ENCODE results near the gene IFIT1B. TPM values are rescaled to one million over a fixed set of nuclear protein-coding genes. Genes with fewer than 3 reads are reported as not detected.
A peak's percentile ranks its signal among the peaks of the same experiment; 100 is the strongest.

The IFIT1B gene
- total RNA-seq, 2 experiments from 2014 or later: not detected

DNA sequence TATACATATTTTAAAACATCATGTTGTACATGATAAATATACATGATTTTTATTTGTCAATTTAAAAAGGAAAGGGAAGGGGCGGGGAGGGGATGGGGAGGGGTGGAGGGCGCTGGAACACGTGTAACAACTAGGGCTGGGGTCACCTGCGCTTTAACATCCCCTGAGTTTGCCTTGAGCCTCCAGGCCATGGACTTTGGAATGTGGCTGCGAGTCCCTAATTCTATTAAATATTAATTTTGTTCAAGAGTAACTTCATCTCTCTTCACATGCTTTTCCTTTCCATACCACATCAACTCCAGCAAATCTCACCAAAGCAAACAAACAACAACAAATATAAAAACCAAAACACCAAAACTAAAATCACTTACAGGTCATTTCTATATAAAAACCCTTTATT is 47.1 kb downstream of the IFIT1B start:
- ChIA-PET POLR2A (no interaction called here), CTCF (no interaction called here)
- no peak for ATAC-seq
- Mint-ChIP-seq H3K27ac (no peak overlapping the region), H3K4me1 (ENCODE audit: low read depth) (peaks cover 4% of the 10 kb centered on the region), H3K27me3 (peaks cover 3% of the 10 kb centered on the region), H3K4me3 (no peak overlapping the region), H3K36me3 (ENCODE audit: low read depth) (peaks cover 13% of the 10 kb centered on the region), H3K9me3 (no peaks in the 10 kb centered on the region)
- no peak for DNase-seq
- intact Hi-C loops (cut with micrococcal nuclease): loop anchor here (5.0 kb wide), 1 partner anchor 122 kb away; no protein-coding TSS in a partner anchor
- no peak for TF ChIP-seq CTCF (IDR thresholded peaks at IDR 0.05)

GRCh38 chr10:89426230-89426868 is 48.5 kb downstream of the IFIT1B start:
- POLR2A ChIA-PET: interaction anchor here (0.9 kb wide), 1 partner anchor 12 kb away, joined by 3 read pairs; the partner anchor contains the start of gene IFIT5

DNA sequence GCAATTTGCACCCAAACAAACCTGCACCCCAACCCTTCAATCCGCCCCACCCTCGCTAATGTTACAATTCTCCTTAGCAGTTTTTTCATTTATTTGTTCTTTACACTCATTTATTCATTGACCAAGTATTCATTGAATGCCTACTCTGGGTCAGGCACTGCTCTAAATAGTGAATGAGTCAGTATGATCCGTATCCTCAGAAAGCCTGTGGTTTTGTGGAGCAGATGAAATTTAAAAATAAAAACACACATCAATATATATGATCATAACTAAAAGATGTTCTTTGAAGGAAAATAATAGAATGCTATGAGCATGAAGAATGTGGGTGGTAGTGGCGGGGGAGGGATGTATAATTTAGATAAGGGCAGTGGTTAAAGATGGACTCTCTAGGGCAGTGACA is 49.8 kb downstream of the IFIT1B start:
- Mint-ChIP-seq H3K4me1 (ENCODE audit: low read depth) (no peaks in the 10 kb centered on the region), H3K36me3 (ENCODE audit: low read depth) (no peaks in the 10 kb centered on the region), H3K27me3 (peaks cover 3% of the 10 kb centered on the region), H3K27ac (no peak overlapping the region), H3K4me3 (no peak overlapping the region), H3K9me3 (no peaks in the 10 kb centered on the region)
- DNase-seq: no peak
- POLR2A ChIA-PET: no interaction called here
- no peak for TF ChIP-seq CTCF (IDR thresholded peaks at IDR 0.05)
- no peak for ATAC-seq
- CTCF ChIA-PET: no interaction called here
- intact Hi-C loops (cut with micrococcal nuclease): loop anchor here (2.0 to 5.0 kb wide), 2 partner anchors 120 to 137 kb away; no protein-coding TSS in a partner anchor

More at GRCh38 chr10:89426230-89426868, 48.5 kb downstream of the IFIT1B start:
- intact Hi-C loops (cut with micrococcal nuclease): loop anchor here (2.0 to 5.0 kb wide), 2 partner anchors 121 to 138 kb away; no protein-coding TSS in a partner anchor
- Mint-ChIP-seq H3K4me3 (no peak overlapping the region), H3K27ac (no peak overlapping the region), H3K27me3 (peaks cover 3% of the 10 kb centered on the region), H3K9me3 (no peaks in the 10 kb centered on the region), H3K36me3 (ENCODE audit: low read depth) (peaks cover under 1% of the 10 kb centered on the region), H3K4me1 (ENCODE audit: low read depth) (peaks cover under 1% of the 10 kb centered on the region)
- peak; percentile 74 for ATAC-seq
- TF ChIP-seq CTCF (IDR thresholded peaks at IDR 0.05): peak; percentile 84
- DNase-seq: peak; percentile 16
- CTCF ChIA-PET: no interaction called here

- peaks cover 3% of the 10 kb centered on the region for H3K27me3 Mint-ChIP-seq
- no peak for DNase-seq
- intact Hi-C loops (cut with micrococcal nuclease): loop anchor here (5.0 kb wide), 1 partner anchor 118 kb away; no protein-coding TSS in a partner anchor
- no peak for TF ChIP-seq CTCF (IDR thresholded peaks at IDR 0.05)
- CTCF ChIA-PET: interaction anchor here (0.6 to 0.7 kb wide), 2 partner anchors 10 to 127 kb away, joined by 3 read pairs; partner anchors contain the start of gene IFIT2
- H3K9me3 Mint-ChIP-seq: no peaks in the 10 kb centered on the region
- no peaks in the 10 kb centered on the region for H3K4me1 Mint-ChIP-seq (ENCODE audit: low read depth)
- H3K27ac Mint-ChIP-seq: no peak overlapping the region
- H3K36me3 Mint-ChIP-seq (ENCODE audit: low read depth): no peaks in the 10 kb centered on the region
- POLR2A ChIA-PET: no interaction called here
- no peak overlapping the region for H3K4me3 Mint-ChIP-seq
- ATAC-seq: no peak
Measured at GRCh38 chr10:89428877-89429276, 51.0 kb downstream of the IFIT1B start.

DNA sequence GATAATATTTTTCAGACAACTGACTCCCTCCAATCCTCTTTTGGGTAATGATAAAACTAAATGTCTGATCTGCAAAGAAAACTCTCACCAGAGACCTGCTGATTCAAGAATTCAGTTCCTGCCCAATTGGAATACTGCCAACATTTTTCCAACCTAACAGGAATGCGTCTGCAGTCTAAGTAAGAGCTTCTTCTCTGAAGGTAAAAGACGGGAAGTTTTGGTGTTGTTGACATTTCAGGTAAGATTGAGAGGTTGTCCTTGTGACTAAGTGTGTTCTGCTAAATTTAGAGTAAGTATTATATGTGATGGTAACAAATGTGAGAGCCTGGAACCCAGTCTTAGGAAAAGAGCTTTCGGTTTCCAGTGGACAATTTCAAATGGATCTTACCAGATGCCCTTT is 54.1 kb downstream of the IFIT1B start:
- TF ChIP-seq CTCF (IDR thresholded peaks at IDR 0.05): no peak
- H3K9me3 Mint-ChIP-seq: no peaks in the 10 kb centered on the region
- H3K27ac Mint-ChIP-seq: no peak overlapping the region
- ATAC-seq (no peak), DNase-seq (no peak)
- peaks cover 11% of the 10 kb centered on the region for H3K27me3 Mint-ChIP-seq
- ChIA-PET POLR2A (no interaction called here), CTCF (interaction anchor here (0.8 to 1.4 kb wide), 2 partner anchors 131 to 133 kb away, joined by 3 read pairs; no protein-coding TSS in a partner anchor)
- H3K4me3 Mint-ChIP-seq: no peak overlapping the region
- intact Hi-C loops (cut with micrococcal nuclease): no loop called here
- H3K36me3 Mint-ChIP-seq (ENCODE audit: low read depth): no peaks in the 10 kb centered on the region
- H3K4me1 Mint-ChIP-seq (ENCODE audit: low read depth): no peaks in the 10 kb centered on the region

Measured in activated CD8-positive, alpha-beta T cell treated with anti-CD3 and anti-CD28 coated beads for 36 hours (primary cell).